Erythroblast (primary cell): ENCODE data around the gene TUT1.
"Not testable (repeated sequence)": the region's sequence is repeated elsewhere in the genome, so short reads cannot be mapped to it uniquely, and the experiment has no call there.

Experiments used
- DNase-seq, 2 experiments: peaks; one replicate each; lab custom pipeline; 2025; lab: John Stamatoyannopoulos, UW
- GATA1 ChIP-seq: IDR thresholded peaks from 2 replicates; pipeline ENCODE4 v1.6.1; 2011; ENCODE audit warnings: low read depth, mild to moderate bottlenecking, control low read depth, low read length, moderate library complexity
- POLR2A ChIP-seq: IDR thresholded peaks from 2 replicates; pipeline ENCODE4 v1.6.1; 2011; ENCODE audit warnings: mild to moderate bottlenecking, low read length

Gene TUT1

GRCh38 chr11:62591448-62592145 is at the start of gene TUT1:
Gene TUT1, minus strand, starts transcription at chr11:62591523. Its CDS starts 38 bp downstream, at chr11:62591485.
- DNase-seq = peak; percentile 99 to 100
- peak; percentile 98 for TF ChIP-seq POLR2A
- peak; percentile 61 for TF ChIP-seq GATA1

- DNase-seq = no peak
- TF ChIP-seq POLR2A = no peak
- no peak for TF ChIP-seq GATA1
Observed at GRCh38 chr11:62632492-62632891, 41.2 kb upstream of the TUT1 start.

- TF ChIP-seq POLR2A (no peak), GATA1 (no peak)
Observed at GRCh38 chr11:62627713-62628112, 36.4 kb upstream of the TUT1 start.

GRCh38 chr11:62622476-62623089 is 31.3 kb upstream of the TUT1 start:
- TF ChIP-seq GATA1 (no peak), POLR2A (no peak)
- DNase-seq = no peak

More at GRCh38 chr11:62627713-62628112, 36.4 kb upstream of the TUT1 start:
- DNase-seq = no peak

GRCh38 chr11:62621567-62622470 is 30.5 kb upstream of the TUT1 start, which contains the start of gene B3GAT3:
Gene B3GAT3, minus strand, starts transcription at chr11:62621986. Its CDS starts 39 bp downstream, at chr11:62621947.
- peak; percentile 95 to 98 for DNase-seq
- peak; percentile 74 for TF ChIP-seq POLR2A
- TF ChIP-seq GATA1 = no peak

GRCh38 chr11:62621027-62621566 is 29.8 kb upstream of the TUT1 start:
- no peak for DNase-seq

GRCh38 chr11:62616957-62617356 is 25.6 kb upstream of the TUT1 start:
- DNase-seq = not testable (repeated sequence)

More at GRCh38 chr11:62621027-62621566, 29.8 kb upstream of the TUT1 start:
- TF ChIP-seq GATA1 (no peak), POLR2A (no peak)

GRCh38 chr11:62615521-62615920 is 24.2 kb upstream of the TUT1 start:
- TF ChIP-seq GATA1 (no peak), POLR2A (no peak)
- DNase-seq = no peak

- TF ChIP-seq GATA1 (no peak), POLR2A (no peak)
- peak; percentile 52 to 75 for DNase-seq
Observed at GRCh38 chr11:62614275-62614674, 23.0 kb upstream of the TUT1 start.

GRCh38 chr11:62613291-62613778 is 22.0 kb upstream of the TUT1 start:
- no peak for DNase-seq
- no peak for TF ChIP-seq GATA1
- TF ChIP-seq POLR2A = no peak

- TF ChIP-seq POLR2A = no peak
- peak; percentile 87 to 91 for DNase-seq
Observed at GRCh38 chr11:62612366-62613290, 21.3 kb upstream of the TUT1 start, which contains the start of the genes EML3 and ROM1. Gene EML3, minus strand, starts transcription at chr11:62612775. Its CDS starts 318 bp downstream, at chr11:62612457. Gene ROM1, plus strand, starts transcription at chr11:62613257. Its CDS starts 25 bp downstream, at chr11:62613282.

- DNase-seq = peak; percentile 74 to 79
- TF ChIP-seq POLR2A (peak; percentile 28), GATA1 (no peak)
Observed at GRCh38 chr11:62611705-62612365, 20.5 kb upstream of the TUT1 start.
